Epithelial cell of esophagus (primary cell): ENCODE results near the gene CEBPG.
A peak's percentile ranks its signal among the peaks of the same experiment; 100 is the strongest.

Source experiments
- DNase-seq: peaks from one replicate; pipeline ENCODE4 v3.0.0; 2010; ENCODE audit warnings: low read depth
- H3K4me3 ChIP-seq: 2 replicates; pipeline ENCODE4 v1.5.1; 2011; ENCODE audit warnings: mild to moderate bottlenecking, low read length, control low read depth
- CTCF ChIP-seq: IDR thresholded peaks from 2 replicates; pipeline ENCODE4 v1.5.1; 2011; ENCODE audit warnings: low read depth, mild to moderate bottlenecking, low read length, control low read depth, inconsistent platforms; ENCODE audit not compliant: insufficient read depth; ENCODE audit errors: missing control alignments

The CEBPG gene

GRCh38 chr19:33362508-33363228, 10.8 kb upstream of the CEBPG start:
- no peak for DNase-seq
- H3K4me3 ChIP-seq: no peak overlapping the region
- TF ChIP-seq CTCF: no peak

GRCh38 chr19:33363476-33363875, 10.0 kb upstream of the CEBPG start:
- TF ChIP-seq CTCF: no peak
- H3K4me3 ChIP-seq: no peak overlapping the region
- no peak for DNase-seq

- no peak for DNase-seq
- H3K4me3 ChIP-seq: no peak overlapping the region
- TF ChIP-seq CTCF: no peak
These were observed 7.8 kb upstream of the CEBPG start for GRCh38 chr19:33365691-33366090.

GRCh38 chr19:33366127-33366526, 7.4 kb upstream of the CEBPG start:
- TF ChIP-seq CTCF: no peak
- no peak for DNase-seq
- no peak overlapping the region for H3K4me3 ChIP-seq

GRCh38 chr19:33366897-33367296, 6.6 kb upstream of the CEBPG start:
- TF ChIP-seq CTCF: no peak
- no peak overlapping the region for H3K4me3 ChIP-seq
- peak; percentile 38 for DNase-seq

- DNase-seq: peak; percentile 94
- no peak for TF ChIP-seq CTCF
- H3K4me3 ChIP-seq: no peak overlapping the region
These were observed 5.2 kb upstream of the CEBPG start for GRCh38 chr19:33368074-33368864.
